SU-DHL-6 (cell line): ENCODE data around the gene IFT20.

ENCODE experiments used
- H2AFZ ChIP-seq: fragments of 200-600 bp; sonication (generic); 2 replicates; pipeline ENCODE4 v1.6.1; 2014; ENCODE audit warnings: low read depth, mild to moderate bottlenecking, moderate library complexity, mixed read lengths, antibody characterized with exemption, low read length; ENCODE audit not compliant: severe bottlenecking
- H3F3A ChIP-seq: fragments of 200-600 bp; shearing (Covaris generic); 2 replicates; pipeline ENCODE4 v1.6.0; 2016; ENCODE audit warnings: antibody characterized with exemption, mild to moderate bottlenecking; ENCODE audit not compliant: insufficient read depth
- H3K27ac ChIP-seq: fragments of 200-600 bp; sonication (generic); 2 replicates; pipeline ENCODE4 v1.5.1; 2016; ENCODE audit warnings: low read depth, mild to moderate bottlenecking, low read length, moderate library complexity, mixed read lengths
- H3K27me3 ChIP-seq: fragments of 200-600 bp; sonication (generic), shearing (Covaris generic); 2 replicates; pipeline ENCODE4 v1.6.0; 2014; ENCODE audit warnings: mild to moderate bottlenecking, low read length
- H3K36me3 ChIP-seq: fragments of 200-600 bp; sonication (generic); 2 replicates; pipeline ENCODE4 v1.6.1; 2014; ENCODE audit warnings: mild to moderate bottlenecking, low read length, mixed read lengths
- H3K4me2 ChIP-seq: fragments of 300-600, 200-600 bp; shearing (Covaris generic), sonication (generic); 2 replicates; pipeline ENCODE4 v1.6.0; 2014; ENCODE audit warnings: low read length, low read depth, mild to moderate bottlenecking; ENCODE audit not compliant: poor library complexity, severe bottlenecking
- H3K4me3 ChIP-seq: fragments of 200-600 bp; sonication (generic); 2 replicates; pipeline ENCODE4 v1.5.1; 2014; ENCODE audit warnings: antibody characterized with exemption, low read length, mild to moderate bottlenecking, mixed read lengths; ENCODE audit not compliant: insufficient read depth, poor library complexity, severe bottlenecking
- H3K79me2 ChIP-seq: fragments of 200-600 bp; sonication (generic); 2 replicates; pipeline ENCODE4 v1.6.1; 2014; ENCODE audit warnings: mild to moderate bottlenecking, low read length, moderate library complexity; ENCODE audit not compliant: insufficient read depth
- H3K9ac ChIP-seq: fragments of 200-600 bp; sonication (generic); 2 replicates; pipeline ENCODE4 v1.7.0; 2014; ENCODE audit warnings: mild to moderate bottlenecking, low read length
- H3K9me2 ChIP-seq: fragments of 200-600 bp; sonication (generic); replicated peaks from 2 replicates; pipeline ENCODE4 v1.6.1; 2014; ENCODE audit warnings: low read length; ENCODE audit not compliant: insufficient read depth
- H3K9me3 ChIP-seq: fragments of 200-600 bp; sonication (generic); 2 replicates; pipeline ENCODE4 v1.6.1; 2014; ENCODE audit warnings: low read length, mixed read lengths; ENCODE audit not compliant: insufficient read depth
- H4K20me1 ChIP-seq: fragments of 200-600 bp; sonication (generic); 2 replicates; pipeline ENCODE4 v1.6.1; 2014; ENCODE audit warnings: low read depth, mild to moderate bottlenecking, antibody characterized with exemption, low read length, moderate library complexity, mixed read lengths
- CTCF ChIP-seq: fragments of 200-600 bp; sonication (generic); IDR thresholded peaks from one replicate; pipeline ENCODE4 v1.5.1; 2017; ENCODE audit warnings: antibody characterized with exemption, mild to moderate bottlenecking, low read length, moderate library complexity; ENCODE audit not compliant: insufficient read depth, poor library complexity, severe bottlenecking
- EZH2phosphoT487 ChIP-seq: fragments of 200-600 bp; sonication (generic), shearing (Covaris generic); conservative IDR thresholded peaks from 2 replicates; pipeline ENCODE4 v1.6.1; 2018; ENCODE audit warnings: mild to moderate bottlenecking, antibody characterized with exemption, low read length, moderate library complexity, mixed read lengths

Gene IFT20

GRCh38 chr17:28291780-28292330 is 43.4 kb downstream of the IFT20 start:
- H3K36me3 ChIP-seq = no peaks in the 10 kb centered on the region
- no peaks in the 10 kb centered on the region for H3F3A ChIP-seq
- H3K9me3 ChIP-seq = no peaks in the 10 kb centered on the region
- no peak overlapping the region for H3K27ac ChIP-seq
- H3K4me2 ChIP-seq = no peak overlapping the region
- no peaks in the 10 kb centered on the region for H3K9me2 ChIP-seq
- no peaks in the 10 kb centered on the region for H4K20me1 ChIP-seq
- no peak overlapping the region for H3K9ac ChIP-seq
- TF ChIP-seq EZH2phosphoT487 (no peak), CTCF (no peak)
- H3K4me3 ChIP-seq = no peak overlapping the region
- no peaks in the 10 kb centered on the region for H3K79me2 ChIP-seq
- H2AFZ ChIP-seq = no peak overlapping the region
- no peaks in the 10 kb centered on the region for H3K27me3 ChIP-seq

- Histone ChIP-seq H3K27me3 (no peaks in the 10 kb centered on the region), H3K4me3 (no peak overlapping the region)
- TF ChIP-seq EZH2phosphoT487 = no peak
- TF ChIP-seq CTCF = no peak
Measured at GRCh38 chr17:28290703-28291102, 44.6 kb downstream of the IFT20 start.

GRCh38 chr17:28285965-28286364 is 49.3 kb downstream of the IFT20 start:
- Histone ChIP-seq H3K27ac (no peak overlapping the region), H4K20me1 (no peaks in the 10 kb centered on the region), H3K9me2 (no peaks in the 10 kb centered on the region), H3F3A (no peaks in the 10 kb centered on the region), H3K79me2 (no peaks in the 10 kb centered on the region), H3K4me2 (no peak overlapping the region), H3K27me3 (no peaks in the 10 kb centered on the region), H3K4me3 (no peak overlapping the region), H3K9ac (no peak overlapping the region), H3K9me3 (no peaks in the 10 kb centered on the region), H2AFZ (no peak overlapping the region), H3K36me3 (no peaks in the 10 kb centered on the region)
- no peak for TF ChIP-seq EZH2phosphoT487
- TF ChIP-seq CTCF = no peak

More at GRCh38 chr17:28290703-28291102, 44.6 kb downstream of the IFT20 start:
- H3K9me2 ChIP-seq = no peaks in the 10 kb centered on the region
- H3K9me3 ChIP-seq = no peaks in the 10 kb centered on the region
- H2AFZ ChIP-seq = no peak overlapping the region
- H3K36me3 ChIP-seq = no peaks in the 10 kb centered on the region
- H3K79me2 ChIP-seq = no peaks in the 10 kb centered on the region
- no peak overlapping the region for H3K4me2 ChIP-seq
- no peak overlapping the region for H3K9ac ChIP-seq
- H3K27ac ChIP-seq = no peak overlapping the region
- no peaks in the 10 kb centered on the region for H3F3A ChIP-seq
- no peaks in the 10 kb centered on the region for H4K20me1 ChIP-seq
